Neural progenitor cell (in vitro differentiated cells): ENCODE results near the gene ACKR3. TPM values are rescaled to one million over a fixed set of nuclear protein-coding genes. Genes with fewer than 3 reads are reported as not detected.

Experiments used
- DNase-seq: peaks from one replicate; pipeline ENCODE4 v3.0.0-alpha.2; 2016; ENCODE audit warnings: low spot score
- H2AFZ ChIP-seq: fragments of 200-600 bp; sonication (generic); replicated peaks from 2 replicates; pipeline ENCODE4 v1.6.1; 2016; ENCODE audit warnings: antibody characterized with exemption
- H3F3A ChIP-seq: fragments of 200-600 bp; sonication (generic); 2 replicates; pipeline ENCODE4 v1.6.1; 2016; ENCODE audit warnings: antibody characterized with exemption, low read depth
- H3K27ac ChIP-seq: fragments of 200-600 bp; sonication (generic); 2 replicates; pipeline ENCODE4 v1.5.1; 2016; ENCODE audit warnings: mild to moderate bottlenecking
- H3K27me3 ChIP-seq: fragments of 200-600 bp; sonication (generic); 2 replicates; pipeline ENCODE4 v1.6.1; 2016; ENCODE audit warnings: mild to moderate bottlenecking, moderate library complexity
- H3K36me3 ChIP-seq: fragments of 200-600 bp; sonication (generic); 2 replicates; pipeline ENCODE4 v1.5.1; 2016
- H3K4me1 ChIP-seq: fragments of 200-600 bp; sonication (generic); 2 replicates; pipeline ENCODE4 v1.6.1; 2016; ENCODE audit warnings: mixed run types
- H3K4me2 ChIP-seq: fragments of 200-600 bp; sonication (generic); 2 replicates; pipeline ENCODE4 v1.6.1; 2016
- H3K4me3 ChIP-seq: fragments of 200-600 bp; sonication (generic); 2 replicates; pipeline ENCODE4 v1.5.1; 2016
- H3K79me2 ChIP-seq: fragments of 200-600 bp; sonication (generic); 2 replicates; pipeline ENCODE4 v1.6.1; 2016; ENCODE audit warnings: low read depth
- H3K9ac ChIP-seq: fragments of 200-600 bp; sonication (generic); 2 replicates; pipeline ENCODE4 v1.6.1; 2016
- H3K9me3 ChIP-seq: fragments of 200-600 bp; sonication (generic); 2 replicates; pipeline ENCODE4 v1.5.1; 2016; ENCODE audit warnings: low read depth
- H4K20me1 ChIP-seq: fragments of 200-600 bp; sonication (generic); 2 replicates; pipeline ENCODE4 v1.6.1; 2016; ENCODE audit warnings: low read depth
- H3K27ac Mint-ChIP-seq: 3 replicates; pipeline ENCODE4 v1.8.0; 2021; ENCODE audit warnings: mixed read lengths
- H3K27me3 Mint-ChIP-seq: 2 replicates; pipeline ENCODE4 v1.8.0; 2022; ENCODE audit warnings: low read depth, mild to moderate bottlenecking, inconsistent platforms, moderate library complexity, mixed read lengths; ENCODE audit not compliant: insufficient read depth
- H3K36me3 Mint-ChIP-seq: 3 replicates; pipeline ENCODE4 v1.8.0; 2021; ENCODE audit warnings: mixed read lengths
- H3K4me1 Mint-ChIP-seq: 3 replicates; pipeline ENCODE4 v1.8.0; 2021; ENCODE audit warnings: mixed read lengths
- H3K4me3 Mint-ChIP-seq: 3 replicates; pipeline ENCODE4 v1.8.0; 2021; ENCODE audit warnings: mild to moderate bottlenecking, moderate library complexity, mixed read lengths
- H3K9me3 Mint-ChIP-seq: 3 replicates; pipeline ENCODE4 v1.8.0; 2020; ENCODE audit warnings: mixed read lengths
- EZH2 ChIP-seq: fragments of 200-600 bp; sonication (generic); IDR thresholded peaks from 2 replicates; pipeline ENCODE4 v1.6.1; 2017; ENCODE audit warnings: antibody characterized with exemption, mild to moderate bottlenecking, moderate library complexity
- EZH2phosphoT487 ChIP-seq: fragments of 200-600 bp; sonication (generic); IDR thresholded peaks from 2 replicates; pipeline ENCODE4 v1.6.1; 2017; ENCODE audit warnings: antibody characterized with exemption
- total RNA-seq: library from RNA; depleted of rRNA; stranded (reverse); fragments of >200 nt; gene quantifications from 2 replicates; pipeline ENCODE4 v1.2.3, GENCODE V29; 2015; ENCODE audit warnings: low replicate concordance
- TF ChIP-seq, protein P1 (sequence below): fragments of 200-600 bp; sonication (generic); IDR thresholded peaks from 2 replicates; pipeline ENCODE4 v1.5.1; 2017; ENCODE audit warnings: antibody characterized with exemption, mild to moderate bottlenecking

ACKR3 gene
- total RNA-seq, 1 donor from 2014 or later = 1.6 TPM

DNA sequence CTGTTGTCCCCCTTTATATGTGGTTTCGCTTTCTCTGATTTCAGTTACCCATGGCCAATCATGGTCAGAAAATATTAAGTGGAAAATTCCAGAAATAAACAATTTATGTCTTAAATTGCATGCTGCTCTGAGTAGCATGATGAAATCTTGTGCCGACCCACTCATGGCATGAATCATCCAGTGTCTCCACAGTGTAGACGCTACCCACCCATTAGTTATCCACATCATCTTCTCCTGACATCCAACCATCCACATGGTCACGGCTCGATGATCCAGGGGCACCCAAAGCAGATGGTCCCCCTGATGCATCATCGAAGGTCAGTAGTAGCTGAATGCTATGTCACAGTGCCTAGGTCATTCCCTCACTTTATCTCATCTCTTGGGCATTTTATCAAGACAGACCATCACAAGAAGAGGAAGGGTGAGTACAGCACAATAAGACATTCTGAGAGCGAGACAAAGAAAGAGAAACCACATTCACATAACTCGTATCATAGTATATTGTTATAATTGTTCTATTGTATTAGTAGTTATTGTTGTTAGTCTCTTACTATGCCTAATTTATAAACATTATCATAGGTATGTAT, 44.1 kb upstream of the ACKR3 start:
- no peak for TF ChIP-seq EZH2phosphoT487
- TF ChIP-seq, protein P1, sequence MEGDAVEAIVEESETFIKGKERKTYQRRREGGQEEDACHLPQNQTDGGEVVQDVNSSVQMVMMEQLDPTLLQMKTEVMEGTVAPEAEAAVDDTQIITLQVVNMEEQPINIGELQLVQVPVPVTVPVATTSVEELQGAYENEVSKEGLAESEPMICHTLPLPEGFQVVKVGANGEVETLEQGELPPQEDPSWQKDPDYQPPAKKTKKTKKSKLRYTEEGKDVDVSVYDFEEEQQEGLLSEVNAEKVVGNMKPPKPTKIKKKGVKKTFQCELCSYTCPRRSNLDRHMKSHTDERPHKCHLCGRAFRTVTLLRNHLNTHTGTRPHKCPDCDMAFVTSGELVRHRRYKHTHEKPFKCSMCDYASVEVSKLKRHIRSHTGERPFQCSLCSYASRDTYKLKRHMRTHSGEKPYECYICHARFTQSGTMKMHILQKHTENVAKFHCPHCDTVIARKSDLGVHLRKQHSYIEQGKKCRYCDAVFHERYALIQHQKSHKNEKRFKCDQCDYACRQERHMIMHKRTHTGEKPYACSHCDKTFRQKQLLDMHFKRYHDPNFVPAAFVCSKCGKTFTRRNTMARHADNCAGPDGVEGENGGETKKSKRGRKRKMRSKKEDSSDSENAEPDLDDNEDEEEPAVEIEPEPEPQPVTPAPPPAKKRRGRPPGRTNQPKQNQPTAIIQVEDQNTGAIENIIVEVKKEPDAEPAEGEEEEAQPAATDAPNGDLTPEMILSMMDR = no peak
- no peak for TF ChIP-seq EZH2
- Histone ChIP-seq H3K9ac (no peak overlapping the region), H2AFZ (no peak overlapping the region), H3K9me3 (no peaks in the 10 kb centered on the region), H3F3A (no peaks in the 10 kb centered on the region), H4K20me1 (no peaks in the 10 kb centered on the region), H3K27ac (no peak overlapping the region), H3K4me3 (no peak overlapping the region), H3K79me2 (no peaks in the 10 kb centered on the region), H3K36me3 (no peaks in the 10 kb centered on the region), H3K4me1 (no peaks in the 10 kb centered on the region), H3K4me2 (no peak overlapping the region), H3K27me3 (no peaks in the 10 kb centered on the region)
- Mint-ChIP-seq H3K27me3 (no peaks in the 10 kb centered on the region), H3K9me3 (peaks cover 2% of the 10 kb centered on the region), H3K27ac (no peak overlapping the region), H3K4me1 (no peaks in the 10 kb centered on the region), H3K4me3 (no peak overlapping the region), H3K36me3 (no peaks in the 10 kb centered on the region)
- no peak for DNase-seq

DNA sequence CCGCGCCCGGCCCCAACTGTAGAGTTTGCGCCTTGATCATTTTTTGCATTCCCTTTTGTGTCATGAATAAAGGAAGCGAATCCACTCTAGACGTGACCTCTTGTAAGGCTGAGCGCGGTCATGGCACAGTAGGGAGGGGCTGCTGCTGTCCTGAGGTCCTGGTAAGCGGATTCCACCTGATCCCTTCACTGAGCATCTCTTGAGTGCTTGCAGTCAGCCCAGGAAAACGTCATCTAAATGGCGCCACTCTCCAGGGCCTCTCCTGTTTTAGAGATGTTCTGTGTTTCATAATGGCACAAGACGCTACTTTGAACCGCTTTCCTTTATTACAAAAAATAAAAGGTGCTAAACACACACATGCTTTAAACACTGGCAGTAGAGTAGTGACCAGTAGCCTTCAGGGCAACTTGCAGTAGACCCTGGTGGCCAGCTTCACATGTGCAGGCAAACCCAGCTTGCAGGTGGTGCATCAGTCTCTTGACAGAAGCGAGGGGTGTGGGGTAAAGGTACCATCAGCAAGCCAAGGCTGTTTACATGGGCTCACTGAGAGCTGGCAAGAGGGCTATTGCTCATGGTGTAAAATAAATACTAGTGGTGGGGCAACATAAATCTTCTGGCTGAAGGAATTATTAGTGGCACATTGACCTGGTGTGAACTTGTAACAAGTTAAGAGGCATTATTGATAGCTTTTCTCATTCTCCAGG, 43.0 kb upstream of the ACKR3 start:
- no peaks in the 10 kb centered on the region for H4K20me1 ChIP-seq
- H3K4me1 ChIP-seq = no peaks in the 10 kb centered on the region
- Mint-ChIP-seq H3K27me3 (no peaks in the 10 kb centered on the region), H3K27ac (no peak overlapping the region), H3K4me3 (no peak overlapping the region), H3K36me3 (no peaks in the 10 kb centered on the region), H3K4me1 (no peaks in the 10 kb centered on the region), H3K9me3 (peaks cover 2% of the 10 kb centered on the region)
- H2AFZ ChIP-seq = no peak overlapping the region
- no peaks in the 10 kb centered on the region for H3K36me3 ChIP-seq
- no peaks in the 10 kb centered on the region for H3K79me2 ChIP-seq
- no peak overlapping the region for H3K27ac ChIP-seq
- no peaks in the 10 kb centered on the region for H3F3A ChIP-seq
- H3K4me3 ChIP-seq = no peak overlapping the region
- H3K9me3 ChIP-seq = no peaks in the 10 kb centered on the region
- H3K27me3 ChIP-seq = no peaks in the 10 kb centered on the region
- TF ChIP-seq, protein P1 = no peak
- TF ChIP-seq EZH2 = no peak
- TF ChIP-seq EZH2phosphoT487 = no peak
- H3K9ac ChIP-seq = no peak overlapping the region
- no peak for DNase-seq
- H3K4me2 ChIP-seq = no peak overlapping the region

DNA sequence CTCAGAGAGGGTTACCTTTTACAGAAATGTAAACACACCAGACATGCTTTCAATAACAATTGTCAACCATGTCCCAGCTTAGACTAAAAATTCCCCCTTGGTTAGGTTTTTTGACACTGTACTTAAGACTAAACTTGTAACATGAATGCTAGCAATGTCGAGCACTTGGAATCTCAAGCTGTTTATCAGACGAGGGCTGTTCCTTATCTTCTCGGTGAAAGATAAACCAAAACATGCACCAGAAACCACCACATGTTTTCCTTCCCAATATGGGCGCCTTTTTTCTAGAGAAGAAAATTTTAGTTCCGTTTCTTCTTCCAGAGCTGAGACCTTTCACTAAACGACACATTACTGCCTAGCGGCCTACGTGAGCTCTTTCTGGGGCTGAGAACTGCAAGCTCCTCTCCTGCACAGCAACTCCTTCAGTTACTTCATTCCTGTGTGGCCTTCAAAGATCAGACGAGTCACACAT, 42.4 kb upstream of the ACKR3 start:
- Mint-ChIP-seq H3K4me3 (no peak overlapping the region), H3K27ac (no peak overlapping the region), H3K9me3 (peaks cover 2% of the 10 kb centered on the region), H3K36me3 (no peaks in the 10 kb centered on the region), H3K27me3 (no peaks in the 10 kb centered on the region), H3K4me1 (no peaks in the 10 kb centered on the region)
- Histone ChIP-seq H3K9me3 (no peaks in the 10 kb centered on the region), H3K4me3 (no peak overlapping the region), H3K36me3 (no peaks in the 10 kb centered on the region), H2AFZ (no peak overlapping the region), H4K20me1 (no peaks in the 10 kb centered on the region), H3K9ac (no peak overlapping the region), H3K27ac (no peak overlapping the region), H3F3A (no peaks in the 10 kb centered on the region), H3K79me2 (no peaks in the 10 kb centered on the region), H3K27me3 (no peaks in the 10 kb centered on the region), H3K4me1 (no peaks in the 10 kb centered on the region), H3K4me2 (no peak overlapping the region)
- TF ChIP-seq, protein P1 = no peak
- TF ChIP-seq EZH2 (no peak), EZH2phosphoT487 (no peak)
- no peak for DNase-seq
